K562 (cell line): Measurements from ENCODE around the gene IL6ST. TPM values are rescaled to one million over a fixed set of nuclear protein-coding genes. Genes with fewer than 3 reads are reported as not detected.

ENCODE experiments used
- HMGN3 ChIP-seq: IDR thresholded peaks from 2 replicates; pipeline ENCODE4 v1.6.1; 2011; ENCODE audit warnings: borderline replicate concordance, low read depth, mild to moderate bottlenecking, mixed read lengths, low read length; ENCODE audit not compliant: insufficient read length; ENCODE audit errors: extremely low read depth
- LARP7 ChIP-seq: fragments of 450-650 bp; IDR thresholded peaks from 2 replicates; pipeline ENCODE4 v1.6.1; 2016
- MTA1 ChIP-seq: fragments of 450-650 bp; IDR thresholded peaks from 2 replicates; pipeline ENCODE4 v1.6.1; 2017; ENCODE audit warnings: borderline replicate concordance
- RB1 ChIP-seq: fragments of 450-650 bp; IDR thresholded peaks from 2 replicates; pipeline ENCODE4 v1.6.1; 2017; ENCODE audit warnings: low read depth, mild to moderate bottlenecking
- SAFB ChIP-seq: fragments of 200-400 bp; formaldehyde crosslinking; IDR thresholded peaks from 2 replicates; pipeline ENCODE4 v1.6.1; 2017; ENCODE audit warnings: low read depth, low read length, borderline replicate concordance
- ZC3H8 ChIP-seq: fragments of 450-650 bp; IDR thresholded peaks from 2 replicates; pipeline ENCODE4 v1.6.1; 2017
- ZNF165 ChIP-seq: fragments of 250-450 bp; sonication (Bioruptor Pico); IDR thresholded peaks from 2 replicates; pipeline ENCODE4 v1.4.0; 2020; ENCODE audit warnings: borderline replicate concordance
- ZNF253 ChIP-seq: fragments of 250-450 bp; sonication (Bioruptor Pico); conservative IDR thresholded peaks from 2 replicates; pipeline ENCODE4 v1.6.1; 2021; ENCODE audit warnings: mild to moderate bottlenecking
- ZNF384 ChIP-seq: IDR thresholded peaks from 2 replicates; pipeline ENCODE4 v1.6.1; 2012; ENCODE audit warnings: low read depth, low read length, improper control_type of control experiment
- ZNF41 ChIP-seq: fragments of 250-450 bp; sonication (Bioruptor Pico); conservative IDR thresholded peaks from 2 replicates; pipeline ENCODE4 v1.4.0; 2020; ENCODE audit warnings: mild to moderate bottlenecking
- ZNF561 ChIP-seq: fragments of 450-650 bp; formaldehyde crosslinking; conservative IDR thresholded peaks from 2 replicates; pipeline ENCODE4 v1.4.0; 2020; ENCODE audit warnings: mild to moderate bottlenecking, moderate library complexity
- ZNF77 ChIP-seq: fragments of 250-450 bp; sonication (Bioruptor Pico); IDR thresholded peaks from 2 replicates; pipeline ENCODE4 v1.5.0; 2020
- polyA plus RNA-seq, 8 experiments: library from polyadenylated mRNA; depleted of rRNA in 4 of 8; stranded (reverse) in 5 of 8; unstranded in 3 of 8; fragments of >200 nt; fragmentation: Nextera tagmentation in 2 of 8; fragmentation: Illumina TruSeq in 1 of 8; extraction: Ambion mirVana in 2 of 8; extraction: Trizol in 1 of 8; gene quantifications; 2 replicates each; pipeline versions ENCODE4 v1.2.1 to v1.2.3, GENCODE V29; 2011 to 2014; ENCODE audit warnings: inconsistent platforms in 1 of 8, missing spikeins in 1 of 8
- total RNA-seq, 7 experiments: library from RNA; depleted of rRNA in 6 of 7; stranded (reverse); fragments of >200 nt in 6 of 7; fragmentation: Illumina TruSeq in 2 of 7; extraction: Trizol in 2 of 7; gene quantifications; 2 replicates each; pipeline versions ENCODE4 v1.2.1 to v1.2.3, GENCODE V29; 2011 to 2021; ENCODE audit warnings: low replicate concordance in 1 of 7
- TF ChIP-seq, protein P1 (sequence below), 2 experiments: fragments of 450-650 bp; conservative IDR thresholded peaks; 2 replicates each; pipeline ENCODE4 v1.6.1; 2017; ENCODE audit warnings: mild to moderate bottlenecking in 2 of 2, moderate library complexity in 2 of 2
- TF ChIP-seq, protein P2 (sequence below), 2 experiments: fragments of 450-650 bp; IDR thresholded peaks; 2 replicates each; pipeline ENCODE4 v1.6.1; 2016

The IL6ST gene
- total and polyA plus RNA-seq, 9 of the 15 experiments (the other 6 are each of a cell fraction or from before 2014, with no cell fraction given): 2.0 to 27.0 (median 7.9) TPM

DNA sequence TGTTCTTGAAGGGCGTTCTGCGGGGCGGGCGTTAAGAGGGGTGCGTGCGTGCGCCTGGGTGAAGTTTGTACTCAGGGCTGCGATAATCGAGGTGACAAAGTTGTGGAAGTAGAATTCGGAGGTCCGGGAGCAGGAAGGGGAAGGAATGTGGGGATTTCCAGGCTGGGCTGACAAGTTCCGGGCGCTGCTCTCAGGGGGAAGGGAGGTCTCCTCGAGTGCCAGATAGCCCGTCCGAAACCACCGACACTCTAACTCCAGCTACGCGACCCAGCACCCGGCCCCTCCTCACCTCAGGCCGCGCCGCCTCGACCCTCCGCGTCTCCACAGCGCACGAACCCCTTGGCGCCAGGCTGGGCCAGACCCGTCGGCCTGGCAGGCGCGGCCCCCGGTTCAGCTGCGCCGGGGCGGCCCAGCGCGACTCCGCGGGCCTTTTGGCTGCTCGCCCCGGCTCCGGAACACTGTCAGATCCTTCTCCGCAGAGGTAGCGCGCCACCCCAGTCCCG lies at the start of gene IL6ST (continued):
- TF ChIP-seq, protein P1, sequence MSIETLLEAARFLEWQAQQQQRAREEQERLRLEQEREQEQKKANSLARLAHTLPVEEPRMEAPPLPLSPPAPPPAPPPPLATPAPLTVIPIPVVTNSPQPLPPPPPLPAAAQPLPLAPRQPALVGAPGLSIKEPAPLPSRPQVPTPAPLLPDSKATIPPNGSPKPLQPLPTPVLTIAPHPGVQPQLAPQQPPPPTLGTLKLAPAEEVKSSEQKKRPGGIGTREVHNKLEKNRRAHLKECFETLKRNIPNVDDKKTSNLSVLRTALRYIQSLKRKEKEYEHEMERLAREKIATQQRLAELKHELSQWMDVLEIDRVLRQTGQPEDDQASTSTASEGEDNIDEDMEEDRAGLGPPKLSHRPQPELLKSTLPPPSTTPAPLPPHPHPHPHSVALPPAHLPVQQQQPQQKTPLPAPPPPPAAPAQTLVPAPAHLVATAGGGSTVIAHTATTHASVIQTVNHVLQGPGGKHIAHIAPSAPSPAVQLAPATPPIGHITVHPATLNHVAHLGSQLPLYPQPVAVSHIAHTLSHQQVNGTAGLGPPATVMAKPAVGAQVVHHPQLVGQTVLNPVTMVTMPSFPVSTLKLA (conservative IDR thresholded peaks at IDR 0.05): 0 out of 4 replicates have a peak, but pooled peaks of 1 of the 2 experiments have one; percentile 40
- TF ChIP-seq SAFB (no peak), ZNF165 (CRISPR knock-in tag) (no peak), ZNF41 (CRISPR knock-in tag) (no peak), ZC3H8 (no peak), HMGN3 (peak; percentile 26), LARP7 (no peak), ZNF384 (no peak), RB1 (peak; percentile 90), ZNF253 (CRISPR knock-in tag) (no peak), ZNF561 (CRISPR knock-in tag) (no peak), ZNF77 (CRISPR knock-in tag) (0 out of 2 replicates have a peak, but pooled peaks have one; percentile 44), MTA1 (peak; percentile 59; the same call in 1 of the 2 replicates)
- TF ChIP-seq, protein P2, sequence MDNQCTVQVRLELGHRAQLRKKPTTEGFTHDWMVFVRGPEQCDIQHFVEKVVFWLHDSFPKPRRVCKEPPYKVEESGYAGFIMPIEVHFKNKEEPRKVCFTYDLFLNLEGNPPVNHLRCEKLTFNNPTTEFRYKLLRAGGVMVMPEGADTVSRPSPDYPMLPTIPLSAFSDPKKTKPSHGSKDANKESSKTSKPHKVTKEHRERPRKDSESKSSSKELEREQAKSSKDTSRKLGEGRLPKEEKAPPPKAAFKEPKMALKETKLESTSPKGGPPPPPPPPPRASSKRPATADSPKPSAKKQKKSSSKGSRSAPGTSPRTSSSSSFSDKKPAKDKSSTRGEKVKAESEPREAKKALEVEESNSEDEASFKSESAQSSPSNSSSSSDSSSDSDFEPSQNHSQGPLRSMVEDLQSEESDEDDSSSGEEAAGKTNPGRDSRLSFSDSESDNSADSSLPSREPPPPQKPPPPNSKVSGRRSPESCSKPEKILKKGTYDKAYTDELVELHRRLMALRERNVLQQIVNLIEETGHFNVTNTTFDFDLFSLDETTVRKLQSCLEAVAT (IDR thresholded peaks at IDR 0.05): peak; percentile 71 to 85; a peak in 3 of 4 replicates
- TF ChIP-seq, all 486 proteins: peak for 72
